Measurements from ENCODE around the gene OR10P1.

OR10P1 gene

GRCh38 chr12:55652352-55652751, 15.7 kb downstream of the OR10P1 start:
- DNase-seq = no peak

- DNase-seq = no peak
These were observed 16.3 kb downstream of the OR10P1 start for GRCh38 chr12:55653031-55653430.

- DNase-seq = no peak
These were observed 18.0 kb downstream of the OR10P1 start for GRCh38 chr12:55654511-55655214.

- DNase-seq = no peak
These were observed 20.5 kb downstream of the OR10P1 start for GRCh38 chr12:55657212-55657611.

GRCh38 chr12:55658212-55658611, 21.5 kb downstream of the OR10P1 start:
- DNase-seq = no peak

GRCh38 chr12:55658635-55659391, 22.1 kb downstream of the OR10P1 start:
- DNase-seq = no peak

DNA sequence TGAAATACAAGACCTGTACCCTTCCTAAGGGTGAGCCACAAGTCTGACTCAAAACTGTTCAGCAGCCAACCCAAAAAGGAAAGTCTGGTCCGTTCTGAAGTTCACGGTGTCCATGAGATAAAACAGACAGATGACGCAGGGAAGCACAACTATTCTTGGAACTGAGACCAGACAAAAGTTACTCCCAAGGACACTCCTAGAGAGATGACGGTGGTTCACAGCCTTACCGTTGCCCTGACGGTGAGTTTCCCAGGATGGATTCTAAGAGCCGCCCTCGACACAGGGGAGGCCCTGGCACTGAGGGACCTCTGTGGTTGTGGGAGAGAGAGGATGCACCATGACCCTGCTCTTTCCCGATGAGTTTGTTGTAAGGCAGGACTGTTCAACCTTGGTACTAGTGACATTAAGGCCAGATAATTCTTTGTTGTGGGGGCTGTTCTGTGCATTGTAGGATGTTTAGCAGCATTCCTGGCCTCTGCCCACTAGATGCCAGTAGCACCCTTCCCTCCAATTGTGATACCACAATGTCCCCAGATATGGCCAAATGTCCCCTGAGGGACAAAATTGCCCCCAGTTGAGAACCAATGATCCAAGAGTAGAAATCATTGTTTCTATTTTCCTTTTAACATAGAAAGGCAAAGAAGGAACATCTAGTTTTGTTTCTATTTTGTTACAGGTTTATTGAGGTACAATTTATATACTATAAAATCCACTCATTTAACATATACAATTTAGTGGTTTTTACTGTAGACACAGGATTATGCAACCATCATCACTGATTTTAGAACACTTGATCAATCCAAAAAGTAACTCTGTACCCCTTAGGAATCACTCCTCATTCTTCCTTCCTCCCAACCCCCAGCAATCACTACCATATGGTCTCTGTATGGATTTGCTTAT, 23.0 kb downstream of the OR10P1 start:
- DNase-seq = no peak

- no peak for DNase-seq
These were observed 26.7 kb downstream of the OR10P1 start for GRCh38 chr12:55663391-55663790.

DNA sequence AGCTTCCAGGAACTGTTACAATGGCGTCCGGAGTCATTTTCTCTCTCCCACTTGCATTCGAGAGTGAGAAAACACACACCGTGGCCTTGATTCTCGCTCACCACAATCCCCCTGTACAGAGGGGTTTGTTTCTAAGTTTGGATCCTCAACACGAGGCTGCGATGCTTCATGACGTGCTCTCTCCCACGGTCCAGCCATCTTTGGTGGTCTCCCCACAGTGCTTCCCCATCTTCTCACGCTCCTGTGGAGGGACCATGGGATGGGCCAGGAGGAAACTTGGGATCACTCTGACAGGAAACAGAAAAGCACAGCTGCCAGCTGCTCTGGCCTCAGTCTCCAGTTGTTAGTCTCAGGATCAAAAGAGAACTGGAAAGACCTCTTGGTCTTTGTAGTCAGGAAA, 28.1 kb downstream of the OR10P1 start:
- DNase-seq = no peak

DNA sequence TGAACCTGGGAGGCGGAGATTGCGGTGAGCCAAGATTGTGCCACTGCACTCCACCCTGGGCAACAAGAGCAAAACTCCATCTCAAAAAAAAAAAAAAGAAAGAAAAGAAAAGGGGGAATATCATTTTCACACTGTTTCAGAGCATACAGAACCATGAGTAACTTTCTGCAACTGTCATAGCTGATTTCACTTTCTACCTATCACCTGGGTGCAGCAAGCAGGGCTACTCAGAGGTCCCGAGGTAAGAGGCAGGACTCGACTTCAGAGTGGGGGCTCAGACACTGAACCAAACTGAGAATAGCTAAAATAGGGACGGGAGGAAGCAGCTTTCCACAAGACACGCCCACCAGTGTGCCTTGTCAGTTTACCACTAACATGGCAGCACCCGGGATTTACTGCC, 29.8 kb downstream of the OR10P1 start:
- DNase-seq = no peak

DNA sequence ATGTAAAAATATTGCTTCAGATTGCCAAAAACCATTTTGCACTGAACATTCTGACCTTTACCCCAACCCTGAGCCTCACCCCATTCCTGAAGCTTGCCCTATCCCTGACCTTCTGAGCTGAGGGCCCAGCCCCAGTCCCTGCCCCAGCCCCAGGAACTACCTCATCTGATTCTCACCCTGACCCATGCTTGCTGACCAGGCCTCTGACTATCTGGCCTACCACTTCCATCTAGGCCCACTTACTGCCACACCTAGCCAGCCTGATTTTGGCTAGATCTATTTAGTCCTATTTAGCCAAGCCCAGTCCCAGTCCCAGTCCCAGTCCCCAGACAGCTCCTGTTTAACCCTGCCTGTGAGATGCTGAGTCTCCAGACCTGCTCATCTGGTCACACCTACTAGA, 33.6 kb downstream of the OR10P1 start:
- DNase-seq = no peak

- no peak for DNase-seq
These were observed 35.1 kb downstream of the OR10P1 start for GRCh38 chr12:55671746-55672145.

DNA sequence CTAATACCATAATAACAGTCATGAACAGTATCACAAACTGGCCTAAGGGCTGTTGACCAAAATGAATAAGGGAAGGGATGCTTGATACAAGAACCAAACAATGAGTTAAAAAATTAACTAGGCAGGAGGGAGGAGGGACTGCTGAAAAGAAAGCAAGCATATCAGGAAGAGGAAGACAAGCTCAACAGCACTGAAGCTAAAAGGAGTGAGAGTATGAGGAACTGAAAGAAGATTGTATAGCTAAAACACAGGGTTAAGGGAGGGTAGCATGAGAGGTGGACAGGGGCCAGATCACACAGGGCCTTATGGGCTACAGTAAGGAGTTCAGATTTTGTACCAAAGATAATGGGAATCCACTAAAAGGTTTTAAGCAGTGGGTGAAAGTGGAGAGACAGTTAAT, 36.9 kb downstream of the OR10P1 start:
- DNase-seq = no peak

- DNase-seq = no peak
These were observed 39.0 kb downstream of the OR10P1 start for GRCh38 chr12:55675666-55676065.

GRCh38 chr12:55676707-55677106, 40.0 kb downstream of the OR10P1 start:
- no peak for DNase-seq

DNA sequence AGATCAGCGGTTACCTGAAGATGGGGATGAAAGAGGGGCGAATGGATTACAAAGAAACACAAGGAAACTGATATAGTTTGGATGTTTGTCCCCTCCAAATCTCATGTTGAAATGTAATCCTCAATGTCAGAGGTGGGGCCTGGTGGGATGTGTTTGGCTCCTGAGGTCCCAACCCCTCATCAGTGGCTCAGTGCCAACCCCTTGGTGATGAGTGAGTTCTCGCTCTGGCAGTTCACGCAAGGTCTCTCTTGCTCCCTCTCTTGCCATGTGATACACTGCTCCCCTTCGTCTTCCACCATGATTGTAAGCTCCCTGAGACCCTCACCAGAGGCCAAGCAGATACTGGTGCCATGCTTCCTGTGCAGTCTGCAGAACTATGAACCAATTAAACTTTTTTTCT, 43.0 kb downstream of the OR10P1 start:
- no peak for DNase-seq

- no peak for DNase-seq
These were observed 44.7 kb downstream of the OR10P1 start for GRCh38 chr12:55681142-55682077.

- no peak for DNase-seq
These were observed 45.5 kb downstream of the OR10P1 start for GRCh38 chr12:55682087-55682796.

- DNase-seq = no peak
These were observed 47.0 kb downstream of the OR10P1 start for GRCh38 chr12:55683676-55684075.

- DNase-seq = no peak
These were observed 48.2 kb downstream of the OR10P1 start for GRCh38 chr12:55684761-55685370.

DNA sequence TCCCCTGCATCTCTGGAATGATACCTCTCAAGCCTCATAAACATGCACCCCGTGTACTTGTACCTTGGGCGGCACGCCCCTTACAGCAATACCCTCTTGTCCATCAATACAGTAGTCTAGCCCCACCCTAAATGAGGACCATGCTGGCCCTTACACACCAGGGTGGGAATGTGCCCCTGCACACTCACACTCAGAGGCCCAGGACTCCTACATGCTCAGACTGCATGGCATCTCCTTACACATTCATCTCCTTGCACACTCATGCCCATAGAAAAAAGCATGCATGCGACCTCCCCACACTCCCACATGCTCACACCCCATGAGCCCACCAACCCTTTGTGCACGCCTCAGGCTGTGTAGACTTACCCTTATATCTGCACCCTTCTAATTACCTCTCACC, 49.0 kb downstream of the OR10P1 start:
- DNase-seq = no peak

Data from SHP77 treated with DMSO at 0.1 percent for 48 hours (cell line).